ENCODE measurements around the gene TFCP2L1. TPM values are rescaled to one million over a fixed set of nuclear protein-coding genes. Genes with fewer than 3 reads are reported as not detected.

The TFCP2L1 gene
- total RNA-seq, 2 donors from 2014 or later, result 54.2 to 103 TPM

DNA sequence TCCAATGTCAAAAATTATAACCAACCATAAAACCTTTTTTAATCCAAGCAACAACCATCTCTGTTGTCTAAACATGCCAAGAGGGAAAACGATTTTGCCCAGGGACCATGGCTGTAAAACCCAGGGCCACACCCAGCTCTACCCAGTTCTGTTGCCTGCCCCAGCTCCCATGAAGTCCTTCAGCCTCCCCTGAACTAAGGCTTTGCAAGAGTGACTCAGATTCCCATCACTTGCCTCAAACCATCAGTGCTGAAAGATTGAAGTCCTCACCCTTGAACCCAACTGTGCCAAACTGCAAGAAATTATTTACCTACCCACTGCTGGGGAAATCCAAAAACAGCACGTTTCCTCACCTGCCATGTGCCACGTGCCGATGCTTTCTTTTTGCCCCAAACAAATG lies 102.5 kb downstream of the TFCP2L1 start:
- intact Hi-C loops (cut with DNase I), result no loop called here
- no peak overlapping the region for H3K9ac ChIP-seq (ENCODE audit: low read depth in 2 of 2, low read length in 2 of 2)
- DNase-seq, result no peak
- no peak overlapping the region for H3K27ac ChIP-seq
- no peaks in the 10 kb centered on the region for H3K9me3 ChIP-seq
- no peaks in the 10 kb centered on the region for H3K4me1 ChIP-seq
- H3K4me3 ChIP-seq, result no peak overlapping the region
- TF ChIP-seq CTCF (IDR thresholded peaks at IDR 0.05), result no peak
- H3K27me3 ChIP-seq, result no peaks in the 10 kb centered on the region
- H3K36me3 ChIP-seq, result no peaks in the 10 kb centered on the region

DNA sequence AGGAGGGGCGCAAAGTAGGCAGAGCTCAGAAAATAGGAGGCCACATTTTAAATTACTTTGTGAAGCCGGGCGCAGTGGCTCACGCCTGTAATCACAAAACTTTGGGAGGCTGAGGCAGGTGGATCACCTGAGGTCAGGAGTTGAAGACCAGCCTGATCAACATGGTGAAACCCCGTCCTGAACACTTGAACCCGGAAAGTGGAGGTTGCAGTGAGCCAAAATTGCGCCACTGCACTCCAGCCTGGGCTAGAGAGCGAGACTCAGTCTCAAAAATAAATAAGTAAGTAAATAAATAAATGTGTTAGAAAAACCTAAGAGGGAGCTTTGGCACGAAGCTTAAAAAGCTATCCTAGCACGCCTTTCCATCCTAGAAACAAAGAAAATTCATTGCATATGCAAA lies 105.5 kb downstream of the TFCP2L1 start:
- H3K36me3 ChIP-seq, result no peaks in the 10 kb centered on the region
- H3K27ac ChIP-seq, result no peak overlapping the region
- no peak for TF ChIP-seq CTCF (IDR thresholded peaks at IDR 0.05)
- no peaks in the 10 kb centered on the region for H3K27me3 ChIP-seq
- no peak for DNase-seq
- intact Hi-C loops (cut with DNase I), result no loop called here
- no peak overlapping the region for H3K4me3 ChIP-seq
- H3K4me1 ChIP-seq, result no peaks in the 10 kb centered on the region
- no peaks in the 10 kb centered on the region for H3K9me3 ChIP-seq
- no peak overlapping the region for H3K9ac ChIP-seq (ENCODE audit: low read depth in 2 of 2, low read length in 2 of 2)

- DNase-seq, result no peak
- no peak overlapping the region for H3K4me3 ChIP-seq
- no peak overlapping the region for H3K9ac ChIP-seq (ENCODE audit: low read depth in 2 of 2, low read length in 2 of 2)
- no peaks in the 10 kb centered on the region for H3K4me1 ChIP-seq
- TF ChIP-seq CTCF (IDR thresholded peaks at IDR 0.05), result no peak
- H3K36me3 ChIP-seq, result no peaks in the 10 kb centered on the region
- no peaks in the 10 kb centered on the region for H3K9me3 ChIP-seq
- no peaks in the 10 kb centered on the region for H3K27me3 ChIP-seq
- H3K27ac ChIP-seq, result no peak overlapping the region
- intact Hi-C loops (cut with DNase I), result no loop called here
Observed at GRCh38 chr2:121178730-121179129, 106.3 kb downstream of the TFCP2L1 start.

DNA sequence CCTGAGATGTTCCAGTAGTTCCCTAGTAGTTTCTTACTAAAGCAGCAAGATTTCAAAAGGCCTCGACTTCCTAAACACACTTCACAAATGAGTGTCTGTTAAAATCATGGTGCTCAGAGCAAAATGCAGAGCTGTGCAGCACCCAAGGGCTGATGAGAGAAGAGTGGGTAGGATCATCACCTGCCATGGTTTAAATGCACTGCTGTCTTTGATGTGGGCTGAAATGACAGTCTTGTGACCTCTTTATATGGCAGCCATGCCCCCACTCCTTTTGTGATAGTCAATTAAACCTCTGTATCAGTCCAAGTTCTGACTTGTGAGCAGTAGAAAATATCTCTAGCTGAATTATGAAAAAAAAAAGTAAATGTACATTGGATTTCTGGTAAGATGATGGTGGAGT lies 107.1 kb downstream of the TFCP2L1 start:
- DNase-seq, result no peak
- intact Hi-C loops (cut with DNase I), result no loop called here
- Histone ChIP-seq H3K9ac (ENCODE audit: low read depth in 2 of 2, low read length in 2 of 2) (no peak overlapping the region), H3K27me3 (no peaks in the 10 kb centered on the region), H3K9me3 (no peaks in the 10 kb centered on the region), H3K36me3 (no peaks in the 10 kb centered on the region), H3K27ac (no peak overlapping the region), H3K4me1 (no peaks in the 10 kb centered on the region), H3K4me3 (no peak overlapping the region)
- TF ChIP-seq CTCF (IDR thresholded peaks at IDR 0.05), result no peak

DNA sequence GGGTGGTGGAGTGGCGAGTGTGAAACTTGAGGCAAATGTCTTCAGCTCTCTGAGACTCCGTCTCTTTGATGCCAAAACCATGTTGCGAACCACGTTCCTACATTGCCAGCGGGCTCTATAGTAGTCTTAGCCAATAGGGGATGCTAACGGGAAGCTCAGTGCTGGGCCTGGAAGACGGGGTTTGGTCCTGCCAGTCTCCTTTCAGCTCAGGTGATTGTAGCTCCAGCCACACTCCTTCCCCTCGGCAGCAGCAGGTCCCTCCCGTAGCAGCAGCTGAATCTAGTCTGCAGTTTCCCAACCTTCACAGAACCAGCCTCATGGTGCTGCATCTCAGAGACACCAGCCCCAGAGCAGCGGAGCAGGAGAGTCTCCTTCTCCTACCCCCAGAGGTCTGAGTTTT lies 109.7 kb downstream of the TFCP2L1 start:
- no peak for DNase-seq

More for the DNA sequence above, 109.7 kb downstream of the TFCP2L1 start:
- H3K4me3 ChIP-seq, result no peak overlapping the region
- H3K27me3 ChIP-seq, result no peaks in the 10 kb centered on the region
- no peaks in the 10 kb centered on the region for H3K9me3 ChIP-seq
- TF ChIP-seq CTCF (IDR thresholded peaks at IDR 0.05), result no peak
- intact Hi-C loops (cut with DNase I), result no loop called here
- H3K4me1 ChIP-seq, result no peaks in the 10 kb centered on the region
- H3K27ac ChIP-seq, result no peak overlapping the region
- H3K9ac ChIP-seq (ENCODE audit: low read depth in 2 of 2, low read length in 2 of 2), result no peak overlapping the region
- H3K36me3 ChIP-seq, result no peaks in the 10 kb centered on the region
